Measurements from ENCODE around the gene BRI3. TPM values are rescaled to one million over a fixed set of nuclear protein-coding genes. Genes with fewer than 3 reads are reported as not detected.

BRI3 gene
- total RNA-seq, 1 experiment from 2014 or later, result 154 TPM

- H3K4me3 Mint-ChIP-seq (ENCODE audit: unreplicated experiment), result no peak overlapping the region
- peaks cover 8% of the 10 kb centered on the region for H3K9me3 Mint-ChIP-seq (ENCODE audit: unreplicated experiment)
- CTCF ChIA-PET, result interaction anchor here (0.6 to 1.1 kb wide), 3 partner anchors 68 to 86 kb away, joined by 3 to 5 read pairs (median 4); no protein-coding TSS in a partner anchor
- BruUV-seq (replicated peaks), result no TSS peak
- TF ChIP-seq CTCF (IDR thresholded peaks at IDR 0.05; ENCODE audit: unreplicated experiment), result no peak
- no peak overlapping the region for H3K27ac Mint-ChIP-seq (ENCODE audit: low read depth, unreplicated experiment)
- H3K27me3 Mint-ChIP-seq (ENCODE audit: insufficient read depth, unreplicated experiment), result no peaks in the 10 kb centered on the region
- peaks cover 17% of the 10 kb centered on the region for H3K36me3 Mint-ChIP-seq (ENCODE audit: insufficient read depth, unreplicated experiment)
- peaks cover 11% of the 10 kb centered on the region for H3K4me1 Mint-ChIP-seq (ENCODE audit: insufficient read depth, unreplicated experiment)
- POLR2A ChIA-PET, result interaction anchor here (0.8 kb wide), 1 partner anchor 23 kb away, joined by 3 read pairs; no protein-coding TSS in a partner anchor
- no peak for DNase-seq (ENCODE audit: unreplicated experiment)
- intact Hi-C loops (cut with micrococcal nuclease), result no loop called here
Observed at GRCh38 chr7:98334081-98334480, 52.6 kb downstream of the BRI3 start.

- BruUV-seq (replicated peaks), result no TSS peak
- no peaks in the 10 kb centered on the region for H3K27me3 Mint-ChIP-seq (ENCODE audit: insufficient read depth, unreplicated experiment)
- peaks cover 17% of the 10 kb centered on the region for H3K36me3 Mint-ChIP-seq (ENCODE audit: insufficient read depth, unreplicated experiment)
- POLR2A ChIA-PET, result no interaction called here
- DNase-seq (ENCODE audit: unreplicated experiment), result no peak
- CTCF ChIA-PET, result interaction anchor here (0.7 to 1.3 kb wide), 2 partner anchors 11 to 506 kb away, joined by 3 to 4 read pairs; no protein-coding TSS in a partner anchor
- no peak for TF ChIP-seq CTCF (IDR thresholded peaks at IDR 0.05; ENCODE audit: unreplicated experiment)
- peaks cover 8% of the 10 kb centered on the region for H3K9me3 Mint-ChIP-seq (ENCODE audit: unreplicated experiment)
- no peak overlapping the region for H3K27ac Mint-ChIP-seq (ENCODE audit: low read depth, unreplicated experiment)
- H3K4me1 Mint-ChIP-seq (ENCODE audit: insufficient read depth, unreplicated experiment), result peaks cover 11% of the 10 kb centered on the region
- intact Hi-C loops (cut with micrococcal nuclease), result no loop called here
- no peak overlapping the region for H3K4me3 Mint-ChIP-seq (ENCODE audit: unreplicated experiment)
Observed at GRCh38 chr7:98335411-98335977, 54.0 kb downstream of the BRI3 start.

- no TSS peak for BruUV-seq (replicated peaks)
- DNase-seq (ENCODE audit: unreplicated experiment), result no peak
- H3K27ac Mint-ChIP-seq (ENCODE audit: low read depth, unreplicated experiment), result no peak overlapping the region
- no peaks in the 10 kb centered on the region for H3K4me1 Mint-ChIP-seq (ENCODE audit: insufficient read depth, unreplicated experiment)
- no peaks in the 10 kb centered on the region for H3K9me3 Mint-ChIP-seq (ENCODE audit: unreplicated experiment)
- no peak for TF ChIP-seq CTCF (IDR thresholded peaks at IDR 0.05; ENCODE audit: unreplicated experiment)
- intact Hi-C loops (cut with micrococcal nuclease), result no loop called here
- peaks cover 11% of the 10 kb centered on the region for H3K36me3 Mint-ChIP-seq (ENCODE audit: insufficient read depth, unreplicated experiment)
- H3K27me3 Mint-ChIP-seq (ENCODE audit: insufficient read depth, unreplicated experiment), result no peaks in the 10 kb centered on the region
- ChIA-PET POLR2A (no interaction called here), CTCF (interaction anchor here (1.2 kb wide), 1 partner anchor 82 kb away, joined by 3 read pairs; no protein-coding TSS in a partner anchor)
- no peak overlapping the region for H3K4me3 Mint-ChIP-seq (ENCODE audit: unreplicated experiment)
Observed at GRCh38 chr7:98338441-98338840, 57.0 kb downstream of the BRI3 start.

GRCh38 chr7:98339043-98339442 lies 57.6 kb downstream of the BRI3 start:
- Mint-ChIP-seq H3K27me3 (ENCODE audit: insufficient read depth, unreplicated experiment) (no peaks in the 10 kb centered on the region), H3K36me3 (ENCODE audit: insufficient read depth, unreplicated experiment) (peaks cover 11% of the 10 kb centered on the region), H3K4me3 (ENCODE audit: unreplicated experiment) (no peak overlapping the region), H3K4me1 (ENCODE audit: insufficient read depth, unreplicated experiment) (no peaks in the 10 kb centered on the region), H3K9me3 (ENCODE audit: unreplicated experiment) (no peaks in the 10 kb centered on the region), H3K27ac (ENCODE audit: low read depth, unreplicated experiment) (no peak overlapping the region)
- no TSS peak for BruUV-seq (replicated peaks)
- intact Hi-C loops (cut with micrococcal nuclease), result no loop called here
- POLR2A ChIA-PET, result interaction anchor here (1.2 kb wide), 1 partner anchor 12 kb away, joined by 3 read pairs; no protein-coding TSS in a partner anchor
- DNase-seq (ENCODE audit: unreplicated experiment), result no peak
- CTCF ChIA-PET, result interaction anchor here (1.2 kb wide), 1 partner anchor 81 kb away, joined by 3 read pairs; no protein-coding TSS in a partner anchor
- no peak for TF ChIP-seq CTCF (IDR thresholded peaks at IDR 0.05; ENCODE audit: unreplicated experiment)
